Transverse colon (tissue), 4 donors: Measurements from ENCODE around the gene CBX2.

Source experiments
- CTCF ChIP-seq, 5 experiments: fragments of 200-600 bp in 3 of 5; fragments of 450-650 bp in 2 of 5; sonication (generic) in 3 of 5; IDR thresholded peaks; 1 replicate in 2 of 5; 2 replicates in 3 of 5; pipeline ENCODE4 v1.5.1; 2016 to 2017; ENCODE audit warnings: antibody characterized with exemption in 5 of 5, inconsistent platforms in 3 of 5, mild to moderate bottlenecking in 2 of 5, moderate library complexity in 1 of 5
- EP300 ChIP-seq: sonication (generic); formaldehyde crosslinking; IDR thresholded peaks from one replicate; pipeline ENCODE4 v1.6.1; 2017; ENCODE audit warnings: antibody characterized with exemption, low read depth
- POLR2A ChIP-seq: fragments of 450-650 bp; IDR thresholded peaks from one replicate; pipeline ENCODE4 v1.6.1; 2016; ENCODE audit warnings: antibody characterized with exemption, mild to moderate bottlenecking, moderate library complexity
- POLR2AphosphoS5 ChIP-seq, 3 donors: sonication (generic); formaldehyde crosslinking; IDR thresholded peaks; one replicate each; pipeline ENCODE4 v1.6.1; 2016; ENCODE audit warnings: antibody characterized with exemption in 3 of 3

- TF ChIP-seq CTCF (IDR thresholded peaks at IDR 0.05) (no peak), EP300 (no peak), POLR2AphosphoS5 (IDR thresholded peaks at IDR 0.05) (no peak), POLR2A (no peak)
These were observed 51.1 kb downstream of the CBX2 start for GRCh38 chr17:79829004-79829403.
